ENCODE data around the gene STK10.
"Not testable (repeated sequence)": the region's sequence is repeated elsewhere in the genome, so short reads cannot be mapped to it uniquely, and the experiment has no call there.

The STK10 gene

DNA sequence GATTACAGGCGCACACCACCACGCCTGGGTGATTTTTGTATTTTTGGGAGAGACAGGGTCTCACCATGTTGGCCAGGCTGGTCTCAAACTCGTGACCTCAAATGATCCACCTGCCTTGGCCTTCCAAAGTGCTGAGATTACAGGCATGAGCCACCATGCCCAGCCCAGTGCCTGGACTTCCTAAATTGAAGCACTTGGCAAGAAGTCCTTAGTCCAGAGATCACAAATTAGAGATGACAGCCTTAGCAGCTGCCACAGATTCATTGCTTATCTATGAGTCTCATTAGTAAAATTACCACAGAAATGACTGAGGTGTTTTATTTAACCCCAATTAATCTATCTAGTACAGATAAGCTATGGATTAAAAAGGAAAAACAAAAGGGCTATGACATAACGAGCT lies 25.1 kb upstream of the STK10 start:
- H3K4me3 ChIP-seq (ENCODE audit: insufficient read depth, low read depth, low read length), result no peak overlapping the region
- H3K9me3 ChIP-seq (ENCODE audit: control insufficient read depth, low read length), result no peaks in the 10 kb centered on the region
- WGBS, 2 experiments, result 87 to 95% methylated on average over 3 of the region's 4 CpGs
- no peaks in the 10 kb centered on the region for H3K27me3 ChIP-seq (ENCODE audit: control insufficient read depth, insufficient read depth, low read length, poor library complexity, severe bottlenecking)
- no peaks in the 10 kb centered on the region for H3K4me1 ChIP-seq (ENCODE audit: control insufficient read depth, insufficient read depth, low read length)
- no peak overlapping the region for H3K27ac ChIP-seq (ENCODE audit: insufficient read depth, low read depth, low read length, poor library complexity, severe bottlenecking)
- H3K36me3 ChIP-seq (ENCODE audit: control insufficient read depth, insufficient read depth, low read length), result peaks cover 21% of the 10 kb centered on the region

DNA sequence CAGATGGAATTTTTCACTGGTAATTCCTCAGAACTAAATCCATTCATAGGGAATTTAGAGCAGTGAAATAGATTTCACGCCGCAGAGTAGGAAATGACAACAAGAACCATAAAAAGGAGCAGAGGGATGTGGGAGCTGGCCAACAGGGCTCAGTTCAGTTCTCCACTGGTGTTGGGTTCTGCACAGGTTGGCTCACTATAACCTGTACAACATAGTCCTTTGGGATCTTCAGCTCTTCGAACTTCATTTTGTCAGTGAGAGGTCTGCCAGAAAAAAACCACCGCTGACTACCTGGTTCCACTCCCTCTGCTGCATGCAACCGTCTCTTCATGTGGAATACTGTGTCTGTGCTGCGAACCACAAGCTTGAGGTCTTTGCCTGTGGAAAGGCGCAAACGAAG lies 23.7 kb upstream of the STK10 start:
- WGBS, 2 experiments, result 97% methylated on average over 8 of the region's 8 CpGs
- Histone ChIP-seq H3K27me3 (ENCODE audit: control insufficient read depth, insufficient read depth, low read length, poor library complexity, severe bottlenecking) (no peaks in the 10 kb centered on the region), H3K4me1 (ENCODE audit: control insufficient read depth, insufficient read depth, low read length) (no peaks in the 10 kb centered on the region), H3K36me3 (ENCODE audit: control insufficient read depth, insufficient read depth, low read length) (peaks cover 21% of the 10 kb centered on the region), H3K4me3 (ENCODE audit: insufficient read depth, low read depth, low read length) (no peak overlapping the region), H3K9me3 (ENCODE audit: control insufficient read depth, low read length) (no peaks in the 10 kb centered on the region), H3K27ac (ENCODE audit: insufficient read depth, low read depth, low read length, poor library complexity, severe bottlenecking) (no peak overlapping the region)

DNA sequence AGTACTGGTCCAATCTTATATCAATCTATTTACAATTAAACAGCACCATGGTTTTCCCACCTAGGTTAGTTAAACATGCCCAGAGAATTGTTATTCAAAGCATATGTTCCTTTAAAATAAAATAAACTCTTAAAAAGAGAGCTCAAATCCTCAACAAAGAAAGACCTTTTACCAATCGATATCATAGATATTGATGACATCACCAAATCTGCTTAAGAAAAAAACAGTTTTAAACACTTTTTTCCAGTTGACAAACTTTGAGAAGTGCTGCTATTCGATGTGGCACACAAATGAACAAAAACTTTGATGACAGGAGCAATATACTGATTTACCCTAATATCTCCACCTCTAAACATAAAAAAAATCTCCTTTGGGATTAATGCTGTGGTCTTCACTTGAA lies 21.7 kb upstream of the STK10 start:
- H3K27me3 ChIP-seq (ENCODE audit: control insufficient read depth, insufficient read depth, low read length, poor library complexity, severe bottlenecking), result no peaks in the 10 kb centered on the region
- WGBS, 2 experiments, result 96 to 98% methylated on average over 2 of the region's 2 CpGs
- no peaks in the 10 kb centered on the region for H3K4me1 ChIP-seq (ENCODE audit: control insufficient read depth, insufficient read depth, low read length)
- H3K9me3 ChIP-seq (ENCODE audit: control insufficient read depth, low read length), result no peaks in the 10 kb centered on the region
- peaks cover 21% of the 10 kb centered on the region for H3K36me3 ChIP-seq (ENCODE audit: control insufficient read depth, insufficient read depth, low read length)
- no peak overlapping the region for H3K4me3 ChIP-seq (ENCODE audit: insufficient read depth, low read depth, low read length)
- no peak overlapping the region for H3K27ac ChIP-seq (ENCODE audit: insufficient read depth, low read depth, low read length, poor library complexity, severe bottlenecking)

DNA sequence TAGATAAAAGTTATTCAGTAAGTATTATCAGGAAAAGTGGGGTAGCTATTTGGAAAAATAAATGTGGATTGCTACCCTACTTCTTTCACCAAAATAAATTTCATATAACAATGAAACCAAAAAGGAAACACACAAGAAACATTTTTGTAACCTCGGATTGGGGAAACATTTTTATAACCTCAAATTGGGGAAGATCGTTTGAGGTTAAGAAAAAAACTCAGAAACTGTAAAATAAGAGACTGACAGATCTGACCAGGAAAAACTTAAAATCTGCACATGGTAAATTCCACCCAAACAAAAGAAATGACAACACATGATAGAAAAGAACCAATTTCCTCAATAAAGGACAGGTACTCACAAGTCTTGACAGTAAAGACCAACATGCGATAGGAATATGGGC lies 19.5 kb upstream of the STK10 start:
- Histone ChIP-seq H3K27me3 (ENCODE audit: control insufficient read depth, insufficient read depth, low read length, poor library complexity, severe bottlenecking) (no peaks in the 10 kb centered on the region), H3K9me3 (ENCODE audit: control insufficient read depth, low read length) (no peaks in the 10 kb centered on the region), H3K36me3 (ENCODE audit: control insufficient read depth, insufficient read depth, low read length) (peaks cover 17% of the 10 kb centered on the region), H3K27ac (ENCODE audit: insufficient read depth, low read depth, low read length, poor library complexity, severe bottlenecking) (no peak overlapping the region), H3K4me1 (ENCODE audit: control insufficient read depth, insufficient read depth, low read length) (no peaks in the 10 kb centered on the region), H3K4me3 (ENCODE audit: insufficient read depth, low read depth, low read length) (no peak overlapping the region)
- WGBS, 2 experiments, result 92 to 100% methylated on average over 2 of the region's 3 CpGs

DNA sequence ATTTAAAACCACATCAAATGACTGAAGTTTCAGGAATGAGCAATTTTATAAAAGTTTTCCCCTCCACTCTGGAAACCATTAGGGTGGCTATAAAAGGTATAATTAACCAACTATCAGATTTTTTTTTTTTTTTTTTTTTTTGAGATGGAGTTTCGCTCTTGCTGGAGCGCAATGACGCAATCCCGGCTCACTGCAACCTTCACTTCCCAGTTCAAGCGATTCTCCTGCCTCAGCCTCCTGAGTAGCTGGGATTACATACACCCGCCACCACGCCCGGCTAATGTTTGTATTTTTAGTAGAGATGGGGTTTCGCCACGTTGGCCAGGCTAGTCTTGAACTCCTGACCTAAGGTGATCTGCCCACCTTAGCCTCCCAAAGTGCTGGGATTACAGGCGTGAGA lies 18.0 kb upstream of the STK10 start:
- not testable (repeated sequence) for H3K27me3 ChIP-seq (ENCODE audit: control insufficient read depth, insufficient read depth, low read length, poor library complexity, severe bottlenecking); H3K4me1 ChIP-seq (ENCODE audit: control insufficient read depth, insufficient read depth, low read length); H3K27ac ChIP-seq (ENCODE audit: insufficient read depth, low read depth, low read length, poor library complexity, severe bottlenecking); H3K36me3 ChIP-seq (ENCODE audit: control insufficient read depth, insufficient read depth, low read length); H3K9me3 ChIP-seq (ENCODE audit: control insufficient read depth, low read length); H3K4me3 ChIP-seq (ENCODE audit: insufficient read depth, low read depth, low read length)
- 93 to 96% methylated on average over 10 to 11 of the region's 11 CpGs for whole genome bisulfite sequencing, 2 experiments

DNA sequence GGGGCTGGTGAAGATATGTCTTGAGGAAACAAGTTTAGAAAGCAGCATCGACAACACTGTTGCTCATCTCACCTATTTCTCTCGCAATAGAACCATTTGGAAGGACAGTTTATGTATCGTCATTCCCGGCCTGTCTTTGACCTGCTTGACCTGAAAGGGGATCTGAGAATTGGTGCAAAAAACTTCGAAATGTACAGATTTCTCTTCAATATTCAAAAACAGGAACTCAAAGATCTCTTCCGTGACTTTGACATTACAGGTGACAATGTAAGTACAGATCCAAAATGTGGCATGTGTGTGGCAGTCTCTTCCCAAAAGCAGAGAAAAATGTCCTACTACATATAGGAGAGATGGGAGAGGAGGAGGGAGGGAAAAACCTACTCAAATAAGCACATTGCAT lies 12.5 kb upstream of the STK10 start:
- Histone ChIP-seq H3K4me3 (ENCODE audit: insufficient read depth, low read depth, low read length) (no peak overlapping the region), H3K36me3 (ENCODE audit: control insufficient read depth, insufficient read depth, low read length) (no peaks in the 10 kb centered on the region), H3K27ac (ENCODE audit: insufficient read depth, low read depth, low read length, poor library complexity, severe bottlenecking) (no peak overlapping the region), H3K27me3 (ENCODE audit: control insufficient read depth, insufficient read depth, low read length, poor library complexity, severe bottlenecking) (no peaks in the 10 kb centered on the region), H3K4me1 (ENCODE audit: control insufficient read depth, insufficient read depth, low read length) (no peaks in the 10 kb centered on the region), H3K9me3 (ENCODE audit: control insufficient read depth, low read length) (no peaks in the 10 kb centered on the region)
- WGBS, 2 experiments, result 96% methylated on average over 6 of the region's 6 CpGs

DNA sequence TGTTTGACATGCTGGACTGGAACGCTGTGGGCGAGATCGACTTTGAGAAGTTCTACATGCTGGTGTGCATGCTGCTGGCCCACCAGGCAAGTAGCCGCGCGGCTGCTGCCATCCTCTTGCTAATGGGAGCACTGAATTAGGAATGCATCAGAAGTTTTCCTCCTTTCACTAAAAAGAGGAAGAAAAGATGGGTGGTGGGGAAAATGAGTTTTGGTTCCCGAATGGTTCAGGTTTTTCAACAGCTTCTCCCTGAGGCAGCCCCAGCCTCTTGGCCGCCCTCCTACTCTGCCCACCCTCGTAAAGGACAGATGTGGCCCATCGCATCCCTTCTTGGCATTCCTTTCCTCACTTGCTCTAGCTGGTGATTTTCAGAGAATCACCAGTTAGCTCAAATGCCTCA lies 11.4 kb upstream of the STK10 start:
- Histone ChIP-seq H3K9me3 (ENCODE audit: control insufficient read depth, low read length) (no peaks in the 10 kb centered on the region), H3K27me3 (ENCODE audit: control insufficient read depth, insufficient read depth, low read length, poor library complexity, severe bottlenecking) (no peaks in the 10 kb centered on the region), H3K4me3 (ENCODE audit: insufficient read depth, low read depth, low read length) (no peak overlapping the region), H3K36me3 (ENCODE audit: control insufficient read depth, insufficient read depth, low read length) (no peaks in the 10 kb centered on the region), H3K4me1 (ENCODE audit: control insufficient read depth, insufficient read depth, low read length) (no peaks in the 10 kb centered on the region), H3K27ac (ENCODE audit: insufficient read depth, low read depth, low read length, poor library complexity, severe bottlenecking) (no peak overlapping the region)
- WGBS, 2 experiments, result 94% methylated on average over 10 of the region's 10 CpGs

DNA sequence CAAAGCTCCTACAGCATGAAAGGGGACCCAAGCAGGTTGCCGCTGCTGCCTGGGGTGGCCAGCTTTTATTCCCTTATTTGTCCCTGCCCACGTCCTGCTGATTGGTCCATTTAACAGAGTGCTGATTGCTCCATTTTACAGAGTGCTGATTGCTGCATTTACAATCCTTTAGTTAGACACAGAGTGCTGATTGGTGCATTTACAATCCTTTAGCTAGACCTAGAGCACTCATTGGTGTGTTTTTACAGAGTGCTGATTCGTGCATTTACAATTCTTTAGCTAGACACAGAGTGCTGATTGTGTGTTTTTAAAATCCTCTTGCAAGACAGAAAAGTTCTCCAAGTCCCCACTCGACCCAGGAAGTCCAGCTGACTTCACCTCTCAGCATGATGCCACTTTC lies 9.8 kb upstream of the STK10 start:
- not testable (repeated sequence) for H3K4me1 ChIP-seq (ENCODE audit: control insufficient read depth, insufficient read depth, low read length); H3K36me3 ChIP-seq (ENCODE audit: control insufficient read depth, insufficient read depth, low read length); H3K4me3 ChIP-seq (ENCODE audit: insufficient read depth, low read depth, low read length); H3K27ac ChIP-seq (ENCODE audit: insufficient read depth, low read depth, low read length, poor library complexity, severe bottlenecking); H3K9me3 ChIP-seq (ENCODE audit: control insufficient read depth, low read length); H3K27me3 ChIP-seq (ENCODE audit: control insufficient read depth, insufficient read depth, low read length, poor library complexity, severe bottlenecking)
- WGBS, 2 experiments, result 81 to 93% methylated on average over 4 of the region's 4 CpGs

DNA sequence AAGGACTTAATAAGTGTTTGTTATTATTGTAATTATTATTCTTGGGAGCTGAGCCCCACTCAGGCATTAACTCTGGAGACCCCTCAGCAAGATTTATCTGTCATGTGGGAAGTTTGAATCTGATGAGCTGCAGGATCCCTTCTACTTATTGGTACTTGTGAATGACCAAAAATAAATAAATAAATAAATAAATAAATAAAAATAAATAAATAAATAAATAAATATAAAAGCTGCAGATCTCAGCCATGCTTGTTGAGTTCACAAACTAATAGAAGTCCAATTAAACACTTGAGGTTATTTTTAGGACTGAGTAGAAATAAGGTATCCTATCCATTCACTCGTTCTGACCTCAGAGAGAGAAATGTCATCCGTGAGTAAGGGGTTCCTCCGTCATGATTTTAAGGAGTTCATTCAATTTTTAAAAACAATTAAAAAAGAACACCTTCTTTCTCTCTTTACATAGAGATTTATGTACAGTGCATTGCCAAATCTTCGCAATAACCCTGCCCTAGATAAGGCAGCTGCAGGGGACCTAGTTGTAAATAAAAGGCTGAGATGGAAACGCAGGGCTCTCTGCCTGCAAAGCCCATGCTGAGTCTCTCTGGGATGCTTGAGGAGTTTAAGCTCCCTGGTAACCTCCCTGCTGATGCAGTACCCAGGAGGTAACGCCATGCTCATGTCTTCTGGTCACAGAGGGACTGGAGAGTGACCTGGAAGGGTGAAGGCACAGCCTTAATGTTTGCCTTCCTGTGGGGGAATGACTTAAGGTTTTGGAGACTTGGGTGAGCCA lies 7.2 kb upstream of the STK10 start:
- H3K27me3 ChIP-seq (ENCODE audit: control insufficient read depth, insufficient read depth, low read length, poor library complexity, severe bottlenecking), result no peaks in the 10 kb centered on the region
- WGBS, 2 experiments, result 67% methylated on average over 6 of the region's 6 CpGs
- no peaks in the 10 kb centered on the region for H3K36me3 ChIP-seq (ENCODE audit: control insufficient read depth, insufficient read depth, low read length)
- H3K4me1 ChIP-seq (ENCODE audit: control insufficient read depth, insufficient read depth, low read length), result no peaks in the 10 kb centered on the region
- H3K9me3 ChIP-seq (ENCODE audit: control insufficient read depth, low read length), result no peaks in the 10 kb centered on the region
- H3K27ac ChIP-seq (ENCODE audit: insufficient read depth, low read depth, low read length, poor library complexity, severe bottlenecking), result no peak overlapping the region
- no peak overlapping the region for H3K4me3 ChIP-seq (ENCODE audit: insufficient read depth, low read depth, low read length)

DNA sequence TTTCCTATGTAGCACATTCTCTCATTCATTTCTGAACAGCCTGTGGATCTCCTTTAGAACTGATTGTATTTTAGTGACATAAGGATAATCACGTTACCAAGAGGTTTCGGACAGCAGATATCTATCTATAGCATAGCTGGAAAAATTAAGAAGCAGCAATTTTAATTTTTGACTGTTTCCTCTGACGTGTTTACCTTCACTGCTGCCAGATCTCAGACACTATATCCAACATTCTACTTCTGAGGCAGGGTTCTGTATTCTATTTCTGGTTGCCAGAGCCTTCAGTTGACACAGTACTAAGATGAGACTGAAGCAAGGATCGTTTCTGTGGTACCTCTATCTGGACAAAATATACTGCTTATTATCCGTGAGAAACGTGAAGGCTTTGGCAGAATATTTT lies 5.8 kb upstream of the STK10 start, which contains the start of gene EFCAB9:
Gene EFCAB9, plus strand, starts transcription at position 301 of the 400 bp plus-strand sequence. Its CDS starts 1 bp downstream, at position 302.
- 91 to 98% methylated on average over 6 of the region's 6 CpGs for WGBS, 2 experiments
- H3K27me3 ChIP-seq (ENCODE audit: control insufficient read depth, insufficient read depth, low read length, poor library complexity, severe bottlenecking), result no peaks in the 10 kb centered on the region
- H3K36me3 ChIP-seq (ENCODE audit: control insufficient read depth, insufficient read depth, low read length), result no peaks in the 10 kb centered on the region
- no peak within 1 kb of the TSS for H3K4me3 ChIP-seq (ENCODE audit: insufficient read depth, low read depth, low read length)
- no peak within 1 kb of the TSS for H3K27ac ChIP-seq (ENCODE audit: insufficient read depth, low read depth, low read length, poor library complexity, severe bottlenecking)
- H3K9me3 ChIP-seq (ENCODE audit: control insufficient read depth, low read length), result no peaks in the 10 kb centered on the region
- H3K4me1 ChIP-seq (ENCODE audit: control insufficient read depth, insufficient read depth, low read length), result no peaks in the 10 kb centered on the region

All from ectodermal cell (in vitro differentiated cells).